GM23248 (cell line): Measurements from ENCODE around the gene PYGO2.

Experiments
- EZH2 ChIP-seq: fragments of 200-600 bp; sonication (generic); IDR thresholded peaks from 2 replicates; pipeline ENCODE4 v1.6.1; 2018; ENCODE audit warnings: antibody characterized with exemption, mild to moderate bottlenecking; ENCODE audit not compliant: insufficient read depth, poor library complexity, severe bottlenecking
- EZH2phosphoT487 ChIP-seq: fragments of 200-600 bp; sonication (generic); IDR thresholded peaks from 2 replicates; pipeline ENCODE4 v1.6.1; 2018; ENCODE audit warnings: antibody characterized with exemption, moderate library complexity, mild to moderate bottlenecking, low read depth; ENCODE audit not compliant: insufficient read depth

DNA sequence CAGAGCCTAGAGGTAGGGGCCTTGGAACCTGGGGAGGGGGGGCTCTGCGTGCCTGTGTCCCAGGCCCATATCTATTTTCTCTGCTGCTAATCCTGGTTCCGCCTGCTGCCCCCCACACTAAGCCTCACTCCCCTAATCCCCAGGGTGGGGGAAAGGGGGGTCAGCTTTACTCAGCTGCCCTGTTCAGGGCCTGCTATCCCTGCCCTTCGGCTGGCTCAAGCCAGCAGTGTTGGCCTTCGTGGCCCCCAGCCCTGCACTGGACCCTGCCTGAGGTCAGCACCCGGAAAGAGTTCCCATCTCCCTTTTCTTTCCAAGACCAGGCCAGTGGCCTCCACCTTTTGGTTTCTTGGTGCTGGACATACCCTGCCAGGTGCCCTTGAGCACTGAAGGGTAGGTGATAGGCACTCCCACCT, 49.4 kb upstream of the PYGO2 start:
- no peak for TF ChIP-seq EZH2
- no peak for TF ChIP-seq EZH2phosphoT487
